HG02588 (cell line): ENCODE data around the gene POLR2B.

Experiments used
- ATAC-seq: cut with Tn5 transposase; IDR thresholded peaks from one replicate; pipeline ENCODE4 v1.9.1; 2021; ENCODE audit warnings: mild to moderate bottlenecking, moderate library complexity; ENCODE audit not compliant: unreplicated experiment

POLR2B gene

DNA sequence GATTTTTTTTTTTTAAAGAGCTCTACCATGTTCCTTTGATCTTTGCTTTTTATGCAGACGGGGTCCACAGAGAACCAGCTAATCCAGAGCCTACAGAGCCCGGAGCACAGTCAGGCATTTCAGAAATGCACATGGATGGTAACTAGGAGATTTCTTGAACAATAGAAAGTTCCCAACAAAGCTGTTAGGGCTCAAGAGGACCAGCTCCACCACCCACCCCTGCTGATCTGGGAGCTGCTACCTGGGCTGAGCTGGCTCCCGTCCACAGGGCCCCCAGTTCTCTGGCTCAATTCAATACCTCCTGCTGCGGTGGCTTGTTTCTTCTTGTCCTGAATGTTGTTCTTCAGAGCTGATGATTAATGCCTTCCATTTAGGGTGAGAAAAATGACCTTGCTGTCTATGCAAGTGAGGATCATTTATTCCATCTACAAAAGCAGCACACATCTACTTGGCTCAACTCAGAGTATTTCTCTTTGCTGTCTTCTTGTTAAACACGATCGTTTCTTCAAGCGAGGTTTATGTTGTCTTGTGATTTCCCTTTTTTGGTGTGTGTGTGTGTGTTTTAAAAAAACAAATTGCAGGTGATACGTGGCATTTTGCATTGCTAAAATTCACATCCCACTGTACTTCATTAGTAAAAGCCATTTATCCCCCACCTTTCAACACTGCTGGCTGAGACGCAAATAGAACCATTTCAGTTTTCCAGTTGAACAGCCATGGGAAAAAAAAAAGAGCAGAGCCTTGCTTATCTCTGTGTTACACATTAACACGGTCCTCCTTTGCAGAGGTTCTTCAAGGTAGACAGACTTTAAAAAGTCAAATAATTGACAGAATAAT is 100.2 kb downstream of the POLR2B start:
- ATAC-seq: no peak
